Stimulated activated naive CD4-positive, alpha-beta T cell treated with Interleukin-2 at 50 U/mL for 16 hours (primary cell): ENCODE data around the gene AJUBA.
"Not testable (repeated sequence)": the region's sequence is repeated elsewhere in the genome, so short reads cannot be mapped to it uniquely, and the experiment has no call there.

Experiments
- DNase-seq: peaks from one replicate; lab custom pipeline; 2025; lab: John Stamatoyannopoulos, UW

The AJUBA gene

DNA sequence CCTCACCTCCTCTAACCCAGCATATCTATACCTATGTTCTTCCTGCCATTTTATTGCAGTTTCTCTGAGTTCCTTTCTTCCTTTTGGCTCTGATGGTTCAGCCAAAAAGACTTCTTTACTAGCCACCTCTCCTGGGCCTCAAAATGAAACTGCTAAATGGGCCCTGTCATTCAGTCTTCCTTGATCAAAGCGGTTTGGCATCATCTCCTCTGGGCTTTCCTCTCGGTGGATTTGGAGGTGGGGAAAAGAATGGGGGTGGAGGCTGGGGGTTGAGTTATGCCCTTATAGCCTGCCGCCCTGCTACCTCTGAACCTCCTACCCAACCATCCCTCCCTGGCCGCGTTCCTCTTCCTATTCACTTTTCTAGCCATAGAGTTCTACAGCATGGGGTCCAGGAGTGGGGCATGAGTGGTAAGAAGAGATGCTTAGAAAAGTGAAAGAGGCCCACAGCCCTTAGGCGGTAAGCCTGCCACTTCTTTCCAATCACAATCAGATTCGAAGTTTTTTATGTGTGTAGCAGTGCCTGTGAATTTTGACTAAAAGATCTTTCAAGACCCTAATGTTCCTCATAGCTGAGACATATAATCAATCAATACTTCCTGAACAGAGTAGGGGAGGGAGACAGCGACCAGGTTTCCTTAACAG, 2.5 kb downstream of the AJUBA start:
- no peak for DNase-seq

DNA sequence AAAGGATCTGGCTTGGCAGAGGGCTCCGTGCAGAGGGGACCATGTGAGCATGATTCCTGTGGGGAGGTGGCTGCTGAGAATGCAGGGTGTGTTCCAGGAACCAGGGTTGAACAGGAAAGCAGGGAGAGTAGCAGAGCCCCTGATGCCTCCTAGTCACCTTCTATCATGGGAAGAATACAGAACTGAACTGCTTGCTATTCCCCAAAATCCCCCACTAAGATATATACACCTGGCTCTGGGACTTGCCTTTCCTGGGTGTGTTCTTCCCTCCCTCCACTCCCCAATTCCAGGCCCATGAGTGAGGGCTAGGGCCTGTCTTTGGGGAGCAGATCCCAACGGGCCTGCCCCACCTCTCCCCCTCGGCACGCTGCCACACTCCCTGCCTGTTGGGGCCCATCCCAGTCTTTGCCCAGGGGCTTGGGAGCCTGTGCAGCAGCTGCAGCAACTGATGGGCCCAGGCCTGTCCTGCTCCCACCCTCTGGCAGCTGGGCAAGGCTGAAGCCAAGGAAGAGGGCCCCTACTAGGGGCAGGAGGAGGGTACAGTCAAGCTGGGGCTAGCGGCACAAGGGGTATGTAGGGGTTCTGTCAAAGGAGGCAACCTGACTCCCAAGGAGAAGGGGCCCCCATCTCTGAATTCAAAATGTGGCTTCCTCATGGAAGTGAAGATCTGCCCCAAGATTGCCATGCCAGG, 3.2 kb downstream of the AJUBA start:
- no peak for DNase-seq

- no peak for DNase-seq
These were observed 3.9 kb downstream of the AJUBA start for GRCh38 chr14:22978487-22978837.

- no peak for DNase-seq
These were observed 4.5 kb downstream of the AJUBA start for GRCh38 chr14:22977684-22978486.

DNA sequence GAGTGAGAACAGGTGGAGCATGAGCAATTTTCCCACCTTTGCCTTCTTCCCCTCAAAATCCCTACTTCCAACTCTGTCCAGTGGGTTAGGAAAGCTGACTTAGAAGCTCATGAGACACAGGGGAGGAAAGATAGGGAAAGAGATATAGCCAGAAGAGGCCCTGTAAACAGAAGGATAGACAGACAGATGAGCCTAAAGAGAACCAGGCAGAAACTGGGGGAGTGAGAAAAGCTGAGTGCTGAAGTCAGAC, 5.0 kb downstream of the AJUBA start:
- no peak for DNase-seq

DNA sequence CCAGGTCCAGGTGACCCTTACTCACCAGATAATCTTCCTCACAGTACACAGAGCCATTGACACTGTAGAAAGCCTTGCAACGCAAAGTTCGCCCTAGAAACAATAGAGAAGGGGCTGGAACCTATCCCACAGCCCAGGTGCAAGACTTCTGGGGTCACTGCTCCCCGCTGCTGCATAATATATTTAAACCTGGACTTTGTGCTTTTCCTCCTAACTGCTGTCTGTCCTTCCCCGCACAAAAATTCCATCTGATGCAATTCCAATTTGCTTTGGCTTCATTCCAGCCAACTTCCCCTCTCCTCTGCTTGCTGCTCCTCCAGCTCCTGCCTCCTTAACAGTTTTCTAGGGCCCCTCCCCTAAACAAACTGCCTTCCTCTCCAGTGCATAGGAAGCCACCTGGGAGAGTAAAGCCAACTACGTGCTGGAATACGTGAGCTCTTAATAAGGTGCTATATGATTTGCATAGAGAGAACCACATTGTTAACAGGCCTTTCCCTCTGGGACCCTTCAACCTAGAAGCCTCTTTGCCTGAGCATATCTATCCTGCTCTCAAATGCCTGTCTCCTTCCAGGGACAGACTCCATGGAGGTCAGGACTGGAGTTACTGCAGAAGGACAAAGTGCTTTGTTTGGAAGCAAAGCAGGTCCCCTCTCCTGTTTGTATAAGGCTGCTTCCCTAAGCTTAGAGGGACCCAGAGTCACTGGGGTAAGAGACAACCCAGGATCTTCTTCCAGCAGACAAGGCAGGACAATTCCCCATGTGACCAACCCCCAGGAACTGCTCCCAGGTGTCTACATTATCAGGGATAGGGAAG, 5.5 kb downstream of the AJUBA start:
- DNase-seq: no peak

DNA sequence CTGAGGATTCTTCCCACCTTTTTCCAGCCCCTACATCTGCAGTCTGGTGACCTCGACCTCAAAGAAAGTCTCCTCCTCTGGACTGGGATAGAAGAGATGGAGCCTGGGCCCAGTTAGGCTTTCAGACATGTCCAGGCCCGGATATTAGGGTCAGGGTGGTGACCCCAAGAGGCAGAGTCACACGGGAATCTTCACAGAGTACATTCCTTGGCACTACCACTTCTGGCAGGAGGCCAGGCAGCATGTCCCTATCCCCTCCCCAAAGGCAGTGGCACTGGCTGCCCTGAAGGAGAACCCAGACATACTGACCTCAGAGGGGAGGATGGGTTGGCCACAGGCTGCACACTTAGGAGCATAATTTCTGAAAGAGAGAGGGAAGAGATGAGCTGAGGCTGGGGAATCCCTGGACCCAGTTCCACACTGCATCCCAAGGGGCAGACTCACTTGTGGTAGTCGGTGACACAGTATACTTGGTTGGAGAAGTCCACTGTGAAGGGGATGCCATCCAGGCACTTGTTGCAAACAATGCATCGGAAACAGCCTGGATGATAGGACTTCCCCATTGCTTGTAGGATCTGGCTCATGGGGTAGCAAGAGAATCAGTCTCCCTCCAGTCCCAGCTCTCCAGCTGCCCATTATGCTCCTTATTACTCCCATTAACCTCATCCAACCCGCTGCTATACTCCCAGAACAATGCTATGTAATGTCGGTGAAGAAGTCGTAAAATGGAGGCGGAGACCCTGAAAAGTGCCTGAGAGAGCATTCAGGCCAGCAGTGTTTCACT, 7.6 kb downstream of the AJUBA start:
- DNase-seq: no peak

GRCh38 chr14:22973217-22974032, 8.9 kb downstream of the AJUBA start:
- DNase-seq: no peak

DNA sequence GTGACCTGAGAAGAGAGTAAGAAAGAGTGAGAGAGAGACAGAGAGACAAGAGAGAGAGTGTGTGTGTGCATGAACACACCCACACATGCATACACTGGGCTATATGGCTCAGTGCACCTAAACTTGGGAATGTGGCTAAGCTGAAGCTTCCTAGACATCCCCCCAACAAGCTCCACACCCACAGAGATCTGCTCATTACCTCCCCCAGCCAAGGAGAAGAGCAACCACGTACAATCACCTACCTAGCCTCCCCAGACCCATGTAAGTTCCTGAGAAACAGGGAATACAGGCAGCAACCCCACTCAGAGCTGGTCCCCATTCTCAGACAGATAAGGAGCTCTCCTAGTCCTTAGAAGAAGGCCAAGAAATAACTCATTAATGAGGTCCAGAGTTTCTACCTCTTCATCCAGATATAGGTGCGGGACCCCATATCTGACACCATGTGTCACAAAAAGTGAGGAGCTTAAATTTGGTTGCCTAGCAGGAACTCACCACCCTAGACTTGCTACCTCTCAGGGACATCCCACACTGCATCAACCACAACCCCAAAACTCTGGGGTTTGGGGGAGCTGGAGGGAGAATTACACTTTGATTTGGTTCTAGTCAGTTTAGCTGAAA, 9.9 kb downstream of the AJUBA start:
- no peak for DNase-seq

DNA sequence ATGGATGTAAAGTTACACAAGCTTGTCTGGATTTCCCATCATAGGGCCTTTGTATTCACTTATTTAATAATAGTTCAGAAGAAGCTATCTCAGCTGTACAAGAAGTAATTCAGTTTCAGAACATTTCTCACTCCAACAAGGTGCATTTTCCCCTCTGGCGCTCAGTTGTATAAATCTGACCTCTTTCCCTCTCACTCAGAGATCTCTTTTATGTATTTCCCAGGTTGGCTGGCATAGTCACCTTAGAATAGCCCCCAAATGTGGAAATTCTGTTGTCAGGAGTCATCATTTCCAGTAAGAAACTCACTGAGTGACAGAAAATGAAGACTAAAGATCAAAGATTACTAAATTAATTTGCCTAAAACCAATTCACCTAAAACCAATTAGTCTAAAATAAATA, 11.2 kb downstream of the AJUBA start:
- DNase-seq: no peak

- no peak for DNase-seq
These were observed 15.5 kb downstream of the AJUBA start for GRCh38 chr14:22966783-22967269.

- not testable (repeated sequence) for DNase-seq
These were observed 16.2 kb downstream of the AJUBA start for GRCh38 chr14:22965916-22966782.

GRCh38 chr14:22962061-22962676, 20.2 kb downstream of the AJUBA start:
- DNase-seq: no peak

DNA sequence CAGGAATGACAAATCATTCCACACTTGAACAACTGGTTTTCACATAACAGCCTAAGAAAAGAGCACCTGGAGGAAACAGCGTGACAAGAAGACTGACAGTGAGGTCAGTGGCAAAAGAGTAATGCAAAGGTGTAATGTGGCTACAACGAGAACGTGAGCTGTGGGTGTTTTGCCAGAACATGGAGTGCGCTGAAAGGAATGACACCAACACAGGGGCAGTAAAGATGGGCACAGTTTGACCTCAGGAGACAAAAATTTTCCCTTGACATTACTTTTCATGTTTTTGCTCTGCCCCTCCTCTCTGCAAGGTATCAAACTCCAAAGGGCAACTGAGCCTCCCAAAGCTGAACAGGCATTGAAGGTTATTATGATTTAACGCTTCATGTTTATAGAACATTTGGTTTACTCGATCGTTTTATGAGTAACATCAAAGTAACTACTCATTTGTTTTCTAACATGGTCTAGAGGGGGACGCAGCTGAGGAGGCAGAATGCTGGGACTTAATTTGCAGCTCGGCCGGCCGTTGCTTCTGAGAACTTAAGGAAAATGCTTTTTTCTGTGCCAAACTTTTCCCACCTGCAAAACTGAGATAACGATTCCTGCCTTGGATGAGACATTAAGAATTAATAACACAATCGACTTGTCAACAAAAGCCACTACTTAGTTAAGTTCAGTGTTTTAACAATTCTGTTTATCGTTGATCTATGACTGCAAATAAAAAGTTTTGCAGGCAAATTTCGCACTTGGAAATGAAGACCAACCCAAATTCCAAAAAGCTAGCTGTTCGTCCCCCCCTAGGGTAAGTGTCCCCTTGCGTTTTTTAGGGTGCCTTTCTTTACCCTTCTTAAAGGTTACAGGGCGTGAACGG, 26.4 kb downstream of the AJUBA start:
- no peak for DNase-seq

GRCh38 chr14:22952418-22952817, 29.9 kb downstream of the AJUBA start:
- no peak for DNase-seq

- not testable (repeated sequence) for DNase-seq
These were observed 30.6 kb downstream of the AJUBA start for GRCh38 chr14:22951795-22952194.

DNA sequence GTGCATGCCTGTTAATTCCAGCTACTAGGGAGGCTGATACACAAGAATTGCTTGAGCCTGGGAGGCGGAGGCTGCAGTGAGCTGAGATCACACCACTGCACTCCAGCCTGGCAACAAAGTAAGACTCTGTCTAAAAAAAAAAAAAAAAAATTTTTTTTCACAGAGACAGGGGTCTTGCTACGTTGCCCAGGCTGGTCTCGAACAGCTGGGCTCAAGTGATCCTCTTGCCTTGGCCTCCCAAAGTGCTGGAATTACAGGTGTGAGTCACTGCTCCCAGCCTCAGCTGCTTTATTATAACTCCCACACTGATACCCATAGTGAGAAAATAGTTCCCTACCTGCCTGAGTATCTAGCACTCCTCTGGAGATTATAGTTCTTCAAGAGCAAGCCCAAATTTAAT, 36.7 kb downstream of the AJUBA start:
- DNase-seq: no peak

GRCh38 chr14:22939684-22940083, 42.7 kb downstream of the AJUBA start:
- DNase-seq: no peak
